Measurements from ENCODE around the gene HAUS7.

GRCh38 chrX:153519569-153520286, 49.4 kb upstream of the HAUS7 start:
- TF ChIP-seq RAD21 (conservative IDR thresholded peaks at IDR 0.05) (no peak), CTCF (IDR thresholded peaks at IDR 0.05; ENCODE audit: poor library complexity, severe bottlenecking) (no peak), POLR2AphosphoS5 (IDR thresholded peaks at IDR 0.05) (no peak), EZH2 (IDR thresholded peaks at IDR 0.05; ENCODE audit: borderline replicate concordance, insufficient read depth, low read length, poor library complexity, severe bottlenecking) (no peak), EP300 (conservative IDR thresholded peaks at IDR 0.05; ENCODE audit: poor library complexity, severe bottlenecking) (no peak), REST (IDR thresholded peaks at IDR 0.05; ENCODE audit: borderline replicate concordance) (no peak)

All from neural cell (in vitro differentiated cells).